ENCODE measurements around the gene PRDM16. TPM values are rescaled to one million over a fixed set of nuclear protein-coding genes. Genes with fewer than 3 reads are reported as not detected.

The PRDM16 gene
- total RNA-seq, 1 experiment from 2014 or later = 0.17 TPM

- no peak overlapping the region for H2BK5ac ChIP-seq (ENCODE audit: insufficient read length, low read length)
- H2BK120ac ChIP-seq (ENCODE audit: low read depth, low read length, poor library complexity, severe bottlenecking) = no peak overlapping the region
- no peak overlapping the region for H2BK15ac ChIP-seq (ENCODE audit: low read depth, low read length)
- H2BK20ac ChIP-seq (ENCODE audit: low read depth, low read length, poor library complexity, severe bottlenecking) = no peak overlapping the region
- H3K27ac Mint-ChIP-seq = no peak overlapping the region
- H3K27me3 Mint-ChIP-seq (ENCODE audit: low read depth) = peaks cover 19% of the 10 kb centered on the region
- H4K20me1 ChIP-seq (ENCODE audit: control insufficient read depth, insufficient read depth, insufficient read length) = no peaks in the 10 kb centered on the region
- no peak overlapping the region for H3T11ph ChIP-seq (ENCODE audit: low read length)
- no peaks in the 10 kb centered on the region for H3K9me3 ChIP-seq (ENCODE audit: control insufficient read depth, low read depth, low read length)
- H2BK12ac ChIP-seq (ENCODE audit: insufficient read length, low read depth, low read length) = no peak overlapping the region
- no peak overlapping the region for H2AFZ ChIP-seq (ENCODE audit: low read length)
- no peak for DNase-seq
- H3K27ac ChIP-seq (ENCODE audit: insufficient read length, low read depth, low read length) = no peak overlapping the region
- no peak overlapping the region for H4K8ac ChIP-seq (replicated peaks; ENCODE audit: insufficient read length, low read depth, low read length)
- H3K9me3 Mint-ChIP-seq = no peaks in the 10 kb centered on the region
- H3K79me1 ChIP-seq (ENCODE audit: insufficient read depth, low read depth, low read length, poor library complexity, severe bottlenecking) = no peaks in the 10 kb centered on the region
- H4K5ac ChIP-seq (ENCODE audit: insufficient read length, low read depth, low read length) = no peak overlapping the region
- H3K18ac ChIP-seq (ENCODE audit: insufficient read length, low read depth, low read length) = no peak overlapping the region
- no peak overlapping the region for H3K9ac ChIP-seq (ENCODE audit: extremely low read depth, insufficient read length, low read length)
- WGBS (ENCODE audit: extremely low coverage, insufficient read length, low lambda C conversion rate) = no CpG with 5 or more reads among the region's 18 CpGs
- no peaks in the 10 kb centered on the region; the same call in 1 of the 2 replicates for H3K27me3 ChIP-seq (ENCODE audit: insufficient read depth, low read length)
- no peaks in the 10 kb centered on the region for H3K36me3 Mint-ChIP-seq (ENCODE audit: insufficient read depth in 1 of 3, low read depth in 3 of 3)
- H3K23ac ChIP-seq (ENCODE audit: insufficient read length, low read depth, low read length) = no peak overlapping the region
- no peak overlapping the region for H3K4me2 ChIP-seq (ENCODE audit: insufficient read depth, insufficient read length, low read length)
- no peak overlapping the region for H2AK5ac ChIP-seq (ENCODE audit: insufficient read length, low read length)
- H3K4me1 Mint-ChIP-seq = peaks cover 9 to 16% of the 10 kb centered on the region in 2 experiments; a peak in 3 of 4 replicates
- no peaks in the 10 kb centered on the region for H3K23me2 ChIP-seq (ENCODE audit: insufficient read length, low read depth, low read length, poor library complexity, severe bottlenecking)
- no peak overlapping the region for H3K4me3 Mint-ChIP-seq
- no peak overlapping the region for H3K4ac ChIP-seq (ENCODE audit: low read depth, low read length)
- no peak overlapping the region for H3K14ac ChIP-seq (ENCODE audit: insufficient read depth, low read length)
- no peak overlapping the region for H4K91ac ChIP-seq (ENCODE audit: insufficient read length, low read depth, low read length)
- no peaks in the 10 kb centered on the region for H3K4me1 ChIP-seq (ENCODE audit: insufficient read depth, low read length)
- TF ChIP-seq, protein P1, sequence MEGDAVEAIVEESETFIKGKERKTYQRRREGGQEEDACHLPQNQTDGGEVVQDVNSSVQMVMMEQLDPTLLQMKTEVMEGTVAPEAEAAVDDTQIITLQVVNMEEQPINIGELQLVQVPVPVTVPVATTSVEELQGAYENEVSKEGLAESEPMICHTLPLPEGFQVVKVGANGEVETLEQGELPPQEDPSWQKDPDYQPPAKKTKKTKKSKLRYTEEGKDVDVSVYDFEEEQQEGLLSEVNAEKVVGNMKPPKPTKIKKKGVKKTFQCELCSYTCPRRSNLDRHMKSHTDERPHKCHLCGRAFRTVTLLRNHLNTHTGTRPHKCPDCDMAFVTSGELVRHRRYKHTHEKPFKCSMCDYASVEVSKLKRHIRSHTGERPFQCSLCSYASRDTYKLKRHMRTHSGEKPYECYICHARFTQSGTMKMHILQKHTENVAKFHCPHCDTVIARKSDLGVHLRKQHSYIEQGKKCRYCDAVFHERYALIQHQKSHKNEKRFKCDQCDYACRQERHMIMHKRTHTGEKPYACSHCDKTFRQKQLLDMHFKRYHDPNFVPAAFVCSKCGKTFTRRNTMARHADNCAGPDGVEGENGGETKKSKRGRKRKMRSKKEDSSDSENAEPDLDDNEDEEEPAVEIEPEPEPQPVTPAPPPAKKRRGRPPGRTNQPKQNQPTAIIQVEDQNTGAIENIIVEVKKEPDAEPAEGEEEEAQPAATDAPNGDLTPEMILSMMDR (conservative IDR thresholded peaks at IDR 0.05) = no peak
- H3K79me2 ChIP-seq (ENCODE audit: insufficient read depth, low read length) = no peaks in the 10 kb centered on the region
- no peak overlapping the region for H3K56ac ChIP-seq (ENCODE audit: insufficient read length, low read depth, low read length)
Observed at GRCh38 chr1:3444298-3444697, 375.3 kb downstream of the PRDM16 start.

All from H9 (cell line).